Nephron progenitor cell (in vitro differentiated cells): ENCODE results near the gene TBX3.

Experiments used
- DNase-seq: peaks from one replicate; pipeline ENCODE4 v3.0.0; 2021
- H3K27ac Mint-ChIP-seq: 2 replicates; pipeline ENCODE4 v1.8.0; 2021; ENCODE audit warnings: mild to moderate bottlenecking, moderate library complexity, mixed read lengths
- H3K27me3 Mint-ChIP-seq: 2 replicates; pipeline ENCODE4 v1.8.0; 2021; ENCODE audit warnings: mild to moderate bottlenecking, low read depth, mixed read lengths; ENCODE audit not compliant: poor library complexity
- H3K36me3 Mint-ChIP-seq: 2 replicates; pipeline ENCODE4 v1.8.0; 2021; ENCODE audit warnings: low read depth, mixed read lengths
- H3K4me1 Mint-ChIP-seq: 2 replicates; pipeline ENCODE4 v1.8.0; 2021; ENCODE audit warnings: mixed read lengths
- H3K4me3 Mint-ChIP-seq: 2 replicates; pipeline ENCODE4 v1.8.0; 2021; ENCODE audit warnings: mild to moderate bottlenecking, moderate library complexity, mixed read lengths
- H3K9me3 Mint-ChIP-seq: 2 replicates; pipeline ENCODE4 v1.8.0; 2021; ENCODE audit warnings: mild to moderate bottlenecking, moderate library complexity, mixed read lengths
- TF ChIP-seq, protein P1 (sequence below): fragments of 200-600 bp; sonication (generic); IDR thresholded peaks from 2 replicates; pipeline ENCODE4 v1.5.0; 2021; ENCODE audit warnings: antibody characterized with exemption

TBX3 gene

DNA sequence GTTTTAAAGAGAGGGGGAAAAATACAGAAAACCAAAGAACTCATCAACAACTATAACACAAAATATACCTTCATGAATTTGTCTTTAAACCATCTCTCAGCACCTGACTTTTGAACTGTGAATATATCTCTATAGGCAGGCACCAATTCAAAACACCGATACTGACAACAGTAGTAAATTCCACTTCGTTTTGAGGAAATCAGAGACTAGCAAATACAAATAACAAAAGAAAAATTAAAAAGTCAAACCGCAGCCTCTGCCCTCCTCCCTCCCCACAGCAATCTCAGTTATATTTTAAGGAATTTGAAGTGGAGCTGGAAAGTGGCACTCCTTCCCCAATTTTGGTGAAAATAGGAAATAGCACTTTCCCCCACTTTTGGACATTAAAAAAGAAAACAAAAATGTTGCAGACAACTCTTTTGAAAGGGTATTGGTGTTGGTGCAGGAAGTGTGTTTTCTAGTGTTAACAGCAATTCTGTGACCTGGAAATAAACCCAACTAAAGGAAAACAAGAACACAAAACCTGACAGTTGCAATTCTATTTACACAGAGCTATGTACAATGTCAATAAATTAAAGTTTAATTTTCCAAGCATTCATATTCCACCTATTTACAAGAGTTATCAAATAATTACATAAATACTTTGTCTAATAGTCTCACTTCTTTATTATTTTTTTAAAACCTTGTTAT, 13.5 kb downstream of the TBX3 start:
- H3K27me3 Mint-ChIP-seq = peaks cover 72% of the 10 kb centered on the region
- TF ChIP-seq, protein P1, sequence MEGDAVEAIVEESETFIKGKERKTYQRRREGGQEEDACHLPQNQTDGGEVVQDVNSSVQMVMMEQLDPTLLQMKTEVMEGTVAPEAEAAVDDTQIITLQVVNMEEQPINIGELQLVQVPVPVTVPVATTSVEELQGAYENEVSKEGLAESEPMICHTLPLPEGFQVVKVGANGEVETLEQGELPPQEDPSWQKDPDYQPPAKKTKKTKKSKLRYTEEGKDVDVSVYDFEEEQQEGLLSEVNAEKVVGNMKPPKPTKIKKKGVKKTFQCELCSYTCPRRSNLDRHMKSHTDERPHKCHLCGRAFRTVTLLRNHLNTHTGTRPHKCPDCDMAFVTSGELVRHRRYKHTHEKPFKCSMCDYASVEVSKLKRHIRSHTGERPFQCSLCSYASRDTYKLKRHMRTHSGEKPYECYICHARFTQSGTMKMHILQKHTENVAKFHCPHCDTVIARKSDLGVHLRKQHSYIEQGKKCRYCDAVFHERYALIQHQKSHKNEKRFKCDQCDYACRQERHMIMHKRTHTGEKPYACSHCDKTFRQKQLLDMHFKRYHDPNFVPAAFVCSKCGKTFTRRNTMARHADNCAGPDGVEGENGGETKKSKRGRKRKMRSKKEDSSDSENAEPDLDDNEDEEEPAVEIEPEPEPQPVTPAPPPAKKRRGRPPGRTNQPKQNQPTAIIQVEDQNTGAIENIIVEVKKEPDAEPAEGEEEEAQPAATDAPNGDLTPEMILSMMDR = no peak
- H3K9me3 Mint-ChIP-seq = no peaks in the 10 kb centered on the region
- peaks cover 27% of the 10 kb centered on the region for H3K36me3 Mint-ChIP-seq
- DNase-seq = no peak
- H3K4me3 Mint-ChIP-seq = peak overlapping the region; percentile 72
- peaks cover 86% of the 10 kb centered on the region for H3K4me1 Mint-ChIP-seq
- no peak overlapping the region for H3K27ac Mint-ChIP-seq

DNA sequence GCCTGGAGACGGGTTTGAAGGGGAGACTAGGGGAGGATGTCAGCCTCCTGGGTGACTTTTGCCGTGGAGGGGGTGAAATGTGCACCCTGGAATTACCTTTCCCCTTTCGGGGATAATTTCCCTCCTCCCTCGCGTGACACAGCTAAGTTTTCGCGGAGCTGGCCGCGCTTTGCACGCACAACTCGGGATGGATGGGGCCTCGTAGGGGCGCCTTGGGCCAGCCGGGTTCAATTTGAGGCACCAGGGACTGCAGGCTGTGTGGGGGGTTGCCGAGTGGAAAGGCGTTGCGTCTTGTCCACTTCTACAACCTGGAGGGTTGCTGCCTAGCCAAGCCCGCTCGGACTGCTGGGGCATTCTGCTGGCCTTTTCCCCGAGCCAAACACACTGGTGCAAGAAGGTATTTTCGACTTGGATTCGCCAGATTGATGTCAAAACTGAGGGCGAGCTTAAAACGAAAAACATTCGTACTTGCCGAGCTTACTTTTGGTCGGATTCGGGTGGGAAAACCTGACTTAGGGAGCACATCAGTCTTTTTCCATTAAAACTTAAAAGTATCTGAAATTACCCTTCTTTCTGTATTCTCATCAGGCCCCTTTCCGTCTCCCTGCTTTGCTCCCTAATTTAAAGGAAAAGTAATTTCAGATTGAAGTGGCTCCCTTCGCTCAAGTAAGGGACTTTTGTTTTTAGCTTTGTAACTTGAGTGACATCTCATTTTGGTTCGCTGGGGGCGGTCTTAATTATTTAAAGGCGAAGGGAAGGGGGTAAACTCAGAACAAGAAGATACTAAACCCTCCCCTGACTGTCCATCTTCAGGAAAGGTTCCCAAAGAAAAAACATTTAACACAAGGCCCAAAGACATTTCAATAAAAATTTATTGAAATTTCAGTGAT, 14.3 kb downstream of the TBX3 start:
- peaks cover 78% of the 10 kb centered on the region for H3K4me1 Mint-ChIP-seq
- H3K4me3 Mint-ChIP-seq = peak overlapping the region; percentile 72
- DNase-seq = peak; percentile 39
- H3K36me3 Mint-ChIP-seq = peaks cover 19% of the 10 kb centered on the region
- H3K27ac Mint-ChIP-seq = no peak overlapping the region
- H3K27me3 Mint-ChIP-seq = peaks cover 70% of the 10 kb centered on the region
- TF ChIP-seq, protein P1 = no peak
- no peaks in the 10 kb centered on the region for H3K9me3 Mint-ChIP-seq

DNA sequence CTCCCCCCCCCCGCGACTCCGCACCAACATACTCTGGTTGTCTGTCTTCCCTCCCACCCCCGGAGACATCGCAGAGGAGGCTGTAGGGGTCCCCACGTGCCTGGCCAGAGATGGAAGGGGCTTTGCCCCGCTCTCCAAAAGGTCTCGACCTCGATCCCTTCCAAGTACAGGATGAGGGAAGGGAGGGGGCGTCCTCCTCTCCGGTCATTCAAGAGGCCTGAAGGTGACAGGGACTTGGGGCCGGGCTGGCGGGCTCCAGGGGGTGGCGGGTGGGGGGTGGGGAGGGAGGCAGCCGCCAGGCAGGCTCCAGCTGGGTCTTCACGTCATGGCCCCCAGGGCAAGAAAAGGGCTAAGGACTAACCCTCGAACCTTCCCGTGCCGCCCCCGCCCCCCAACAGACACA, 15.1 kb downstream of the TBX3 start:
- H3K4me1 Mint-ChIP-seq = peaks cover 81% of the 10 kb centered on the region
- no peaks in the 10 kb centered on the region for H3K9me3 Mint-ChIP-seq
- TF ChIP-seq, protein P1 = no peak
- H3K27ac Mint-ChIP-seq = no peak overlapping the region
- H3K4me3 Mint-ChIP-seq = peak overlapping the region; percentile 77
- H3K27me3 Mint-ChIP-seq = peaks cover 74% of the 10 kb centered on the region
- peak; percentile 38 for DNase-seq
- peaks cover 15% of the 10 kb centered on the region for H3K36me3 Mint-ChIP-seq

DNA sequence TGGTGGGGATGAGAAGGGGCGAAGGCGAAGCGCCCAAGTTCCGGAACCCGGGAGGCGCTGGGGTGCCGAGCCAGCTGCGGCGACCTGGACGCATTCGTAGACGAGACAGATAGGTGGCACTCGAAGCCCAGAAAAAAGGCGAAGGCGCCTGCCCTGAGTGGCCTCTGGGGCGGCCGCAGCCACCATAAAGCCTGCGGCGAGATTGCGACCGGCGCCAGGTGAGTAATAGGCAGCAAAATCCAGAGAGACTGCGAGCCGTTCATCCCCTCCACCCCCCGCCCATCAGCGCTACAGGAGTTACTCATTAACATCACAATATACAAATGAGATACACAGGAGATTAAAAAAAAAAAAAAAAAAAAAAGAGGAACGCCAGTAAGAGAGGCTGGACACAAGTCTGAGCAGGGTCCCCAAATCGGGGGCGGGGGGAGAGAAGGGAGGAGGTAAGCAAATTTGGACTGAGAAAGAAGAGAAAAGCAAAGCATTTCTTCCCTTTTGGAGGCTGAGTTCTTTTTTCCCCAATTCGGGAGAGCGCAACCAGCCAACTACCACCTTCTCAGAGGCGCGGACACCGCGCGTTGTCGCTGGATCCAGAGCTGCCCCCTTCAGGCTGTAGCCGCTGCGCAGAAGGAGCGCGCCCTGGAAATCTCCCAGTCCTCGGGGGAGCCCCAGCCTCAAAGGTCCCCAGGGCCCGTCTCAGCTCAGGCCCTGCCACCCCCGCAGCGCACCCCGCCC, 15.7 kb downstream of the TBX3 start:
- peaks cover 81% of the 10 kb centered on the region for H3K4me1 Mint-ChIP-seq
- H3K9me3 Mint-ChIP-seq = no peaks in the 10 kb centered on the region
- peak; percentile 78 for DNase-seq
- peaks cover 9% of the 10 kb centered on the region for H3K36me3 Mint-ChIP-seq
- no peak overlapping the region for H3K27ac Mint-ChIP-seq
- peak overlapping the region; percentile 77 for H3K4me3 Mint-ChIP-seq
- peaks cover 74% of the 10 kb centered on the region for H3K27me3 Mint-ChIP-seq
- TF ChIP-seq, protein P1 = peak; percentile 50

DNA sequence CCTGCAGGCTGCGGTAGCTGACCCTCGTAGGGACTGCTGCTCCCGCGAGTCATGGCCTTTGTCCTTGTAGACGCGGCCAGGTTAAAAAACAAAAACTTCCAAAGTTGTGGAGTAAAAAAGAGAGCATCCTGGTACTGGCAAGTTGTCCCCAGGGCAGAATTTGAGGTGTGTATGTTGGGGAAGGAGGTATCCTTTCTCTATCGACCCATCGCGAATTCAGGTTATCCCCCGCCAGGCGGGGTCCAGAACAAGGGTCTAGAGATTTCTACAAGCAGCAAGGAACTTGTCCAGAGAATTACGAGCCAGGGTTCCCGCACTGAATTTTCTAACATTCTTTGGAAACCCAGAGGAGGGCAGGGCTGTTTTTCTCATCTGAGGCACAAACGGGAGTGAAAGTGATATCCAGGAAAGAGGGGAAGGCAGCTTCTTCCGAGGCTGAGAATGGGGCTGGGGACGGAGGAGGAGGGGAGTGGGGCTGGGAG, 16.3 kb downstream of the TBX3 start:
- Mint-ChIP-seq H3K36me3 (peaks cover 3% of the 10 kb centered on the region), H3K9me3 (no peaks in the 10 kb centered on the region), H3K4me3 (peak overlapping the region; percentile 77), H3K27ac (peak overlapping the region; percentile 30), H3K27me3 (peaks cover 74% of the 10 kb centered on the region), H3K4me1 (peaks cover 81% of the 10 kb centered on the region)
- TF ChIP-seq, protein P1 = no peak
- no peak for DNase-seq
